ENCODE results near the gene MS4A13. TPM values are rescaled to one million over a fixed set of nuclear protein-coding genes. Genes with fewer than 3 reads are reported as not detected.

MS4A13 gene
- total RNA-seq, 1 donor from 2014 or later, result not detected

Other genes starting within 250 kb of the MS4A13 start
- 0.27 TPM in 1 of 2 replicates, not detected in the other for gene MS4A4A, start 234.7 kb upstream of the MS4A13 start, total RNA-seq
- gene MS4A6E, start 188.1 kb upstream of the MS4A13 start, total RNA-seq, result not detected in 2 replicates
- gene MS4A7, start 136.9 kb upstream of the MS4A13 start, total RNA-seq, result not detected in 2 replicates
- not detected in 2 replicates for gene MS4A14, start 118.9 kb upstream of the MS4A13 start, total RNA-seq
- not detected in 2 replicates for gene MS4A5, start 85.8 kb upstream of the MS4A13 start, total RNA-seq
- gene MS4A1, start 59.5 kb upstream of the MS4A13 start, total RNA-seq, result not detected in 2 replicates
- not detected in 2 replicates for gene MS4A12, start 22.6 kb upstream of the MS4A13 start, total RNA-seq
- not detected in 2 replicates for gene MS4A8, start 184.2 kb downstream of the MS4A13 start, total RNA-seq
- gene MS4A18, start 209.3 kb downstream of the MS4A13 start, total RNA-seq, result not detected in 2 replicates
- not detected in 2 replicates for gene MS4A15, start 241.5 kb downstream of the MS4A13 start, total RNA-seq

All from kidney epithelial cell (primary cell).